ENCODE measurements around the gene AIG1.

DNA sequence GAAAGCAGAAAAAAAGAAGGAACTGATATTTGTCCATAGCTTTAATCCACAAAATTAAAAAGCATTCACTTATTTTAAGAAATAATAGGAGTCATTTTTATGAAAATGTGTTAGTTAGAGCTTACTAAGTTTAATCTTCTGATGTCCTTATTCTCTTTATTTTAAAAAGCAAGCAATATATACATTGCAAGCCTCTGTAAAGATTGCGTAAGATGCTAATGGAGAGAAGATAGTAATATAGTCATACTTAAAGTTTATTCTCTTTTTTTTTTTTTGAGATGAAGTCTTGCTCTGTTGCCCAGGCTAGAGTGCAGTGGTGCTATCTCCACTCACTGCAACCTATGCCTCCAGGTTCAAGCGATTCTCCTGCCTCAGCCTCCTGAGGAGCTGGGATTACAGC, 39.7 kb downstream of the AIG1 start:
- TF ChIP-seq, protein P1, sequence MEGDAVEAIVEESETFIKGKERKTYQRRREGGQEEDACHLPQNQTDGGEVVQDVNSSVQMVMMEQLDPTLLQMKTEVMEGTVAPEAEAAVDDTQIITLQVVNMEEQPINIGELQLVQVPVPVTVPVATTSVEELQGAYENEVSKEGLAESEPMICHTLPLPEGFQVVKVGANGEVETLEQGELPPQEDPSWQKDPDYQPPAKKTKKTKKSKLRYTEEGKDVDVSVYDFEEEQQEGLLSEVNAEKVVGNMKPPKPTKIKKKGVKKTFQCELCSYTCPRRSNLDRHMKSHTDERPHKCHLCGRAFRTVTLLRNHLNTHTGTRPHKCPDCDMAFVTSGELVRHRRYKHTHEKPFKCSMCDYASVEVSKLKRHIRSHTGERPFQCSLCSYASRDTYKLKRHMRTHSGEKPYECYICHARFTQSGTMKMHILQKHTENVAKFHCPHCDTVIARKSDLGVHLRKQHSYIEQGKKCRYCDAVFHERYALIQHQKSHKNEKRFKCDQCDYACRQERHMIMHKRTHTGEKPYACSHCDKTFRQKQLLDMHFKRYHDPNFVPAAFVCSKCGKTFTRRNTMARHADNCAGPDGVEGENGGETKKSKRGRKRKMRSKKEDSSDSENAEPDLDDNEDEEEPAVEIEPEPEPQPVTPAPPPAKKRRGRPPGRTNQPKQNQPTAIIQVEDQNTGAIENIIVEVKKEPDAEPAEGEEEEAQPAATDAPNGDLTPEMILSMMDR (IDR thresholded peaks at IDR 0.05), result no peak
- no peak for TF ChIP-seq POLR2A (IDR thresholded peaks at IDR 0.05)

Measured in adrenal gland (tissue), 5 donors.